ENCODE data around the gene NRCAM.

GRCh38 chr7:108456845-108457540, 757 bp upstream of the NRCAM start:
- TF ChIP-seq CTCF (tag by site-specific recombination; IDR thresholded peaks at IDR 0.05) (no peak), SP2 (tag by site-specific recombination; IDR thresholded peaks at IDR 0.05) (no peak), TRIM28 (IDR thresholded peaks at IDR 0.05; ENCODE audit: borderline replicate concordance, low read length) (no peak), ZBTB21 (tag by site-specific recombination; IDR thresholded peaks at IDR 0.05) (no peak), ZNF324 (tag by site-specific recombination; IDR thresholded peaks at IDR 0.05) (no peak)
